Measurements from ENCODE around the gene TOP2B.

The TOP2B gene

DNA sequence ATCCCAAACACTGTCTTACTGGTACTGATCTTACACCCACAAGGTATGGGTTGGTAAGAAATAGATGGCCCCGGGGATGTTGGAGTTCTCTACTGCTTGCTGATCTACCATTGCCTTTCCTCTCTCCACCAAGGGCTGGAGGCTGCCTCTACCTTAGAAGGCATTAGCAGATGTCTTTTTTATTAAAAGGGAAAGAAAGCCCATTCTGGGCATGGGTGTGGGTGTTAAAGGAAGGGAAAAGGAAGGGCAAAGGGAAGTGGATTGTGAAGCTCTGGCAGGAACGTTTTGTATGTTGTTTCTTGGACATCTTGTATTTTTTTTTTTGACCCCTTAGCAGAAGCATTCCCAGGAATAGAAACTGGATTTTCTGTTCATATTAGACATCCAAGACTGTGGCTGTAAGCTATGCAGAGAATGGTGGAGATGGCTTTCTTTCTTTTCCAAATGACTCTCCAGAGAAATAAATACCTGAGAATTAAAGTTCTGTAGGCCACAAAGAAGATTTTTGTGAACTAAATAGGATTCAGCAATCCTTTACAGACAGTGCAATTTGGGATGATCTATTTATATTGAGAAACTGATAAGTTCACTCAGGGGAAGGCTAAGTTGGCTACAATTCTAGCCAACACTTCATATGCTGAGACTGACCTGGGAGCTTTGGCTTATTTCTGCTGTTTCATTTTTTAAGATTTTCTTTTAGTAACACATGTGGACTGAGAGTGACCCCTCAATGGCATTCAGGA, 108.8 kb downstream of the TOP2B start:
- no peak for DNase-seq

DNA sequence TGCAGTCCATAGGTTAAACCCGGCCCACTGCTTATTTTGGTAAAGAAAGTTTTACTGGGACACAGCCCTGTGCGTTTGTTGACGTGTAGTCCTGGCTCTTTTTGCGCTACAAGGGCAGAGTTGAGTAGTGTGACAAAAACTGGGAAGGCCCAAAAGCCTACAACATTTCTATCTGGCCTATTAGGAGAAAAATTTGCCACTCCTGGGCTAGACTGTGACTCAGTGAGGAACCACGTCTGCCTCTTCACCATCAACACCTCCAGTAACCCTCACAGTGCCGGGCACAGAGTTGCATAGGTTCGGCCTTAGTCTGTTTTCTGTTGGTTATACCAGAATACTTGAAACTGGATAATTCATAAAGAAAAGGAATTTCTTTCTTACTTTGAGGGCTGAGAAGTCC, 110.3 kb downstream of the TOP2B start:
- no peak for DNase-seq

DNA sequence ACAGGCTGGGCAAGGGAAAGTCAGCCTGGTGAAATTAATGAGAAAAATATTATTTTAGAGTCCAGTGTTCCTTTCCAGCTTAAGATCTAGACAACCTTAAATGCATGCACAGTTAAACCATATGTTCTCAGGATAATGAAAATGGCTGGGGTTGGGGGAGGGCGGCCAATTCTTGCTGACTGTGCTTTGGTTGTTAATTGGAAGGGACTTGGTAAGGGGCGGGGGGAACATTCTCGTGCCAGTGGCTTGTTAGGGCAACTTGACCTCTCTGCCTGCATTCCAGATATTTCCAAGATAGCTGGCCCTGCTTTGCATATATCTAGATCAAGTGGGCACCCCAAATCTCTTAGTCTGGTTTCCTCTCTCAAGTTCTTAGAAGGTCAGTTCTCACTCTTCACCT, 112.5 kb downstream of the TOP2B start:
- no peak for DNase-seq

DNA sequence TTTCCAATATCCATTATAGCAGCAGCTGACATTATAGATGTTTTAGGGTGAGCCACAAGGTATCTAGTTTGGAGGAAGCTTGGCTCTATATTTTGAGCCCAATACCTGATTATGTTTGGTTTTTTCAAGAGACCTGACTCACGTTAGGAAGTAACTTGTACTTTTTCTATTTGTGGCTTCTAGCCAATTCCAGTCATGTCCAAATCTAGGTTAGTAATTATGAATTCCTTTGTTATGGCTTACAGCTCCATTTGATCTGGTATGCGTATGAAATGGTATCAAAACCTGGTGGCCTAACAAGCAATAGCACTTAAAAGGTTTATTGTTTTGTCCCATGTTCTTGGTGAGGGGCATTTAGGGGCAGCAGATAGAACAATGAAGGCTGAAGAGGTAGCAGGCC, 115.9 kb downstream of the TOP2B start:
- DNase-seq, result no peak

DNA sequence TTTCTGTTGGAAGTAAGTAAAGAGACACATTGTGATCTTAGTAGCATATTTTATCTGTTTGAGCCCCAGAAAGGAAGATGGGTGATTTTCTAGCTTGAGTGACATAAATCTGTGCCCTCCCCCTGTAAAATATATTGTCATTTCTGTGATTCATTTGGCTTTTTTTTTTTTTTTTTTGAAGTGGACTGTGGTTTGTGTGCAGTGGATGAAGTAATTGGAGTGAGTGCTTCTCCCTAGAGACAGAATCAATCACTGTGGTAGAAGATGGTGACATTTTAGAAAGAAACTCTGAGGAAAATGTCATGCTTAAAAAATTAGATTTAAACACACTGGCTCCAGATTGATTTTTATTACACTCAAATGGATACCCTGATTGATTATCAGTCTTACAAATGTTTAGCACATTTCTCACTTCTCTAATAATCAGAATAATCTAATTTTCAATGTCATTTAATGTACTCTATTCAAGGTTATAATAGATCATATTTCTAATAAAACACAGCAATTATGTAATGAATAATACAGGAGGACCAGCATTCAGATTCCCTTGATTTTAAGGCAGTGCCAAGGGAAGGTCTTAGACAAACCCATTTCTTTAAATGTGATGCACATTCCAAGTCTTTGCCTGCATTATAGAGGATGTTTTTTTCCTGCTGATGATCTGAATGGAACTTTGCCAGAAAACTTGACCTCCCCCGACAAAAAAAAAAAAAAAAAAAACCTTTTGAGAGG, 116.6 kb downstream of the TOP2B start:
- DNase-seq, result no peak
